CD4-positive, alpha-beta T cell treated with Interleukin-2 at 100 ng/mL for 4 hours (primary cell): ENCODE results near the gene PSMB4.
"Not testable (repeated sequence)": the region's sequence is repeated elsewhere in the genome, so short reads cannot be mapped to it uniquely, and the experiment has no call there.

Experiments
- DNase-seq: peaks from one replicate; pipeline ENCODE4 v3.0.0-alpha.2; 2020; ENCODE audit warnings: low spot score

The PSMB4 gene

GRCh38 chr1:151390221-151391078, 8.9 kb upstream of the PSMB4 start:
- DNase-seq = not testable (repeated sequence)

GRCh38 chr1:151391079-151391563, 8.3 kb upstream of the PSMB4 start:
- DNase-seq = no peak

- DNase-seq = no peak
Observed at GRCh38 chr1:151393583-151393982, 5.8 kb upstream of the PSMB4 start.

GRCh38 chr1:151396265-151396664, 3.1 kb upstream of the PSMB4 start:
- DNase-seq = not testable (repeated sequence)

DNA sequence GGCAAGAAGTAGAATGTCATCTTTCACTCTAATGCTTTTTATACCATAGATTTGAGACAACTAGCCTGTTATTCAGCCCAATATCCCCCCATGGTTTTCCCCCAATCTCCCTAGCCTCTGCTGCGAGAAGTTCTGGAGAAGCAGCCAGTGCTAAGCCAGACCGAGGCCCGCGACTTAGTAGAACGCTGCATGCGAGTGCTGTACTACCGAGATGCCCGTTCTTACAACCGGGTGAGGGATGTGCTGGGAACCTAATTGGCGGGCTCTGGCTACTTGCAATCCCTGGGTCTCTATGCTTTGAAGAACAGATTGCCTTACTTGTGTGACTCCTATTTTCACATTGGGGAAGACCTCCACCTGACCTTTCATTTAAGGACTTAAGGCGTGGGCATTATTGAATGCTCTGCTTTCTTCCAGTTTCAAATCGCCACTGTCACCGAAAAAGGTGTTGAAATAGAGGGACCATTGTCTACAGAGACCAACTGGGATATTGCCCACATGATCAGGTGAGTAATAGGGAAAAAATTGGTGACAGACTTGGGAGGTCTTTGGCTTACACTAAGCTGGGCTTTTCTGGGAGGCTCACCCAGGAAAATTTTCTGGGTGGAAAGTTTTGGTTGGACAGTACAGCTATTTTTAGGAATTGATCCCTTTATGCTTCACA, 1.9 kb downstream of the PSMB4 start:
- DNase-seq = no peak

DNA sequence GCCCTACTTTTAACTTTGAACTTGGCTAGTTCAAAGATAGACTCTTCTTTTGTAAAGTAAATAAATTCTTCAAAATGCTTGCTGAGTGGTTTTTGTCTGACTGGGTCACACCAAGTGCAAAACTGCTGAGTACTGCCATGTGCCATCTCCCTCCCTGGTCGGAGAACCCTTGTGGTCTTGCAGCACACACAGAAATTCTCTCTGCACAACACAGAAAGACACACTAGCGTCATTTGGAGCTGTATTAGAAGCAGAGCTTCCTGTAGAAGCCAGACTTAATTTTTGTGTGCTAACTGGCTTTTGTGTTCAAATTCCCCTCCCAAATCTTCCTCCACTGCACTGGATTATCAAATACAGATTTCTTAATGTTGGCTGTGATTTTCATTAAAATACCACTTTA, 2.5 kb downstream of the PSMB4 start:
- DNase-seq = no peak

- no peak for DNase-seq
Observed at GRCh38 chr1:151402764-151403163, 3.4 kb downstream of the PSMB4 start.

DNA sequence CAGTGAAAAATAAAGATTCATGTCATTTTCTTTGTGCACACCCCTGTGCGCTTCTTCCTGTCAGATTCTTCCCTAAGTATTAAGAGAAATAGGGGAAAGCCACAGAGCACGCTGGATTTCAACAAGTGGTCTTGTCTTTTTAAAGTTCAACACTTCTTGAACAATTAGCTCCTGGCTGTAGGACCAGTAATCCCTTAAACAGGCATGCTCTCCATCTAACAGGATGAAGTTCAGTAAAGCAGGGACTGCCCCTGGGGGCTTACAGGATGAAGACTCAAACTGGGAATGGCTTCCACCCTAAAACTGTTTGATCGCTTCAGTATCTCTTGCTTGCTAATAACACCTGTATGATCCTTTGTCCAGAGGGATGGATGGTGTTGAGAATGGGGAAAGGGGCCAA, 4.2 kb downstream of the PSMB4 start:
- no peak for DNase-seq

- no peak for DNase-seq
Observed at GRCh38 chr1:151405187-151405951, 6.0 kb downstream of the PSMB4 start.

- no peak for DNase-seq
Observed at GRCh38 chr1:151406176-151406575, 6.8 kb downstream of the PSMB4 start.

GRCh38 chr1:151407304-151407703, 7.9 kb downstream of the PSMB4 start:
- DNase-seq = no peak

- no peak for DNase-seq
Observed at GRCh38 chr1:151408891-151409290, 9.5 kb downstream of the PSMB4 start.

DNA sequence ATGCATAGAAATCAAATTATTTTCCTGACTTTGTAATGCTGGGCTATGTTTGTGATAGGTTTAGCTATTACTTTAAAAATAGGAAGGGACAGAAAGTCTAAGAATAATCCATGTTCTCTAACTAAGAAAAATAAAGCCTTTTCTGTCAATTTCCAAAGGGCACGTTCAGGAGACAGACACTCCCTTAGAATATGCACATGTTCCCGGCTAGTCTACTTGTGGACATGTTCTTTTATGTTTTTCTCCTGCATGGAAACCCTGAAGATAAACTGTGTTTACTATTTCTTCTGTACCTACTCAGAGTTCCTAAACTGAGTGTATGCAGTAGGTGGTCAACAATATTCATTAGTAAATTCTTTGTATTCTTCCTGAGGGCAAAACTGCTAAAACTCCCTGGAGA, 12.5 kb downstream of the PSMB4 start:
- DNase-seq = no peak

DNA sequence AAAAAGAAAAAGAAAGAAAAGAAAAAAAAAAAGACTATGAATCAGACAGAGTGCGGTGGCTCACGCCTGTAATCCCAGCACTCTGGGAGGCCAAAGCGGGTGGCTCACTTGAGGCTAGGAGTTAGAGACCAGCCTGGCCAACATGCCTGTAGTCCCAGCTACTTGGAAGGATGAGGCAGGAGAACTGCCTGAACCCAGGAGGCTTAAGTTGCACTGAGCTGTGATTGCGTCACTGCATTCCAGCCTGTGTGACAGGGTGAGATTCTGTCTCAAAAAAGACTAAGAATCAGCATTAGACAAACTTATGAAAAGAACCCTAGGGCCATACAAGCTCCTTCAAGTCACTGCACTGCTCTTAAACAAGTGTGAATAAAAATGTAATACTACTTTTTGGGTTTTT, 16.9 kb downstream of the PSMB4 start:
- no peak for DNase-seq

GRCh38 chr1:151418081-151418480, 18.7 kb downstream of the PSMB4 start:
- DNase-seq = no peak

GRCh38 chr1:151419819-151420218, 20.4 kb downstream of the PSMB4 start:
- DNase-seq = no peak

DNA sequence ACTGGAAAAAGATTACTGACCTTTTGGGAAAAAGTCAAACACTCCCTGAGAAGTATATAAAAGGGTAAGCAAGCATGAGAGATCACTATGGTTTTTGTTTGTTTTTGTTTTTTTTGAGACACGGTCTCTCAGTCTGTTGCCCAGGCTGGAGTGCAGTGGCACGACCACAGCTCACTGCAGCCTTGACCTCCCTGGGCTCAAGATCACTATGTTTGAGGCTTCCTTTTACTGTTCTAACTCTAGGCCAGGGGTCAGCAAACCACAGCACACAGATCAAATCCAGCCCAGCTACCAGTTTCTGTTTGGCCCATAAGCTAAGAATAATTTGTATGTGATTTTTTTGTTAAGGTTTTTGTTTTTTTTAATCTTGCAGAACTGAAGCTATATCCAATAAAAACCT, 25.7 kb downstream of the PSMB4 start:
- no peak for DNase-seq

- DNase-seq = no peak
Observed at GRCh38 chr1:151428068-151428467, 28.7 kb downstream of the PSMB4 start.

DNA sequence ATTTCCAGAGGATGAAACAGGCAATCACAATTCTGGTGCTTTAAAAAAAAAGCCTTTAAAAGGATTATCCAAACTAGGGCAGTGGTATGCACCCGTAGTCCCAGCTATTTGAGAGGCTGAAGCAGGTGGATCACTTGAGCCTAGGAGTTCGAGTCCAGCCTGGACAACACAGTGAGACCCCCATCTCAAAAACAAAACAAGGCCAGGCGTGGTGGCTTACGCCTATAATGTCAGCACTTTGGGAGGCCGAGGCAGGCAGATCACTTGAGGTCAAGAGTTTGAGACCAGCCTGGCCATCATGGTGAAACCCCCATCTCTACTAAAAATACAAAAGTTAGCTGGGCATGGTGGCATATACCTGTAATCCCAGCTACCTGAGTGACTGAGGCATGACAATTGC, 34.5 kb downstream of the PSMB4 start:
- DNase-seq = not testable (repeated sequence)

- DNase-seq = no peak
Observed at GRCh38 chr1:151435174-151435573, 35.8 kb downstream of the PSMB4 start.

DNA sequence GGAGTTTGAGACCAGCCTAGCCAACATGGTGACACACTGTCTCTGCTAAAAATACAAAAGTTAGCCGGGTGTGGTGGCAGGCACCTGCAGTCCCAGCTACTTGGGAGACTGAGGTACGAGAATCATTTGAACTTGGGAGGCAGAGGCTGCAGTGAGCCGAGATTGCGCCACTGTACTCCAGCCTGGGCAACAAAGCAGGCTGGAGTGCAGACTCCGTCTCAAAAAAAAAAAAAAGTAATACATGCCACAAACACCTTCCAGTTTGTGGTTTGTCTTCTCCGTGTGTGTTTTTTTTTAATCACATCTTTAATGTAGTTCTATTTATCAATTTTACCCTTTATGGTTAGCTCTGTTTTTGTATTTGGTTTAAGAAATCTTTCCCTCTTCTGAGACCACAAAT, 37.6 kb downstream of the PSMB4 start:
- DNase-seq = no peak

- DNase-seq = not testable (repeated sequence)
Observed at GRCh38 chr1:151437396-151437795, 38.0 kb downstream of the PSMB4 start.
